NCI-H524 (cell line): ENCODE data around the gene TTC17.
"Not testable (repeated sequence)": the region's sequence is repeated elsewhere in the genome, so short reads cannot be mapped to it uniquely, and the experiment has no call there.

ENCODE experiments used
- DNase-seq, 2 experiments: peaks; one replicate each; lab custom pipeline; 2025; lab: John Stamatoyannopoulos, UW

Gene TTC17

DNA sequence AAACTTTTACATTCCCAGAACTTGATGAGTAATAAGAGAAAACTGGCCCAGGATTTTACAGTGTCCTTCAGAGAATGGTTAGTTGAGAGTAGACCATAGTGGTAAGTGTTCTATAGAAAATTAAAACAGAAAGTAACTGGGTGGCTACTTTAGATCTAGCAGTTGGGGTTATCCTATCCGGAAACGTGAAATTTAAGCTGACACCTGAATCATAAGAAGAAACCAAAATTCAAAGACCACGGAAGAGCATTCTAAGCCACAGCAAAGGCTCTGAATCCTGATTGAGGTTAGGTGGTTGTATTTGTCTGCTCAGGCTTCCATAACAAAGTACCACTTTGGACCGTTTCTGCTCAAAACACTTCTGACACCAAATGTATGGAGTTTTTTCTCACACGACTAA is 34.0 kb downstream of the TTC17 start:
- DNase-seq, result no peak

- no peak for DNase-seq
Measured at GRCh38 chr11:43393765-43394355, 35.1 kb downstream of the TTC17 start.

GRCh38 chr11:43396617-43397016 is 37.9 kb downstream of the TTC17 start:
- DNase-seq, result no peak

DNA sequence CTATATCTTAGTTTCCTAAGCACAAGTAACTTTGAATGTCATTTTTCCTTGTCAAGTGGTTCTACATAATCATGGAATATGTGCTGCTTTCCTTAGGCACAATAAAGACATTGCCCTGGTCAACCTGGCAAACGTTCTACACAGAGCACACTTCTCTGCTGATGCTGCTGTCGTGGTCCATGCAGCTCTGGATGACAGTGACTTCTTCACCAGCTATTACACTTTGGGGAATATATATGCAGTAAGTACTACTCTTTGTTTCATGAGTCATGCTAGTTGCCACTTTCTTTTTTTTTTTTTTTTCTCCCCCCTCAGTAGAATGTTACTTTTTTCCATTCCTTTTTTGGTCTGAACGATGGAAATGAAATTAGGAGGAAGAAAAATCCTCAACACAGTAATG is 38.5 kb downstream of the TTC17 start:
- no peak for DNase-seq

- DNase-seq, result no peak
Measured at GRCh38 chr11:43399983-43400630, 41.4 kb downstream of the TTC17 start.

GRCh38 chr11:43401252-43401651 is 42.5 kb downstream of the TTC17 start:
- no peak for DNase-seq

GRCh38 chr11:43401811-43402210 is 43.1 kb downstream of the TTC17 start:
- DNase-seq, result not testable (repeated sequence)

DNA sequence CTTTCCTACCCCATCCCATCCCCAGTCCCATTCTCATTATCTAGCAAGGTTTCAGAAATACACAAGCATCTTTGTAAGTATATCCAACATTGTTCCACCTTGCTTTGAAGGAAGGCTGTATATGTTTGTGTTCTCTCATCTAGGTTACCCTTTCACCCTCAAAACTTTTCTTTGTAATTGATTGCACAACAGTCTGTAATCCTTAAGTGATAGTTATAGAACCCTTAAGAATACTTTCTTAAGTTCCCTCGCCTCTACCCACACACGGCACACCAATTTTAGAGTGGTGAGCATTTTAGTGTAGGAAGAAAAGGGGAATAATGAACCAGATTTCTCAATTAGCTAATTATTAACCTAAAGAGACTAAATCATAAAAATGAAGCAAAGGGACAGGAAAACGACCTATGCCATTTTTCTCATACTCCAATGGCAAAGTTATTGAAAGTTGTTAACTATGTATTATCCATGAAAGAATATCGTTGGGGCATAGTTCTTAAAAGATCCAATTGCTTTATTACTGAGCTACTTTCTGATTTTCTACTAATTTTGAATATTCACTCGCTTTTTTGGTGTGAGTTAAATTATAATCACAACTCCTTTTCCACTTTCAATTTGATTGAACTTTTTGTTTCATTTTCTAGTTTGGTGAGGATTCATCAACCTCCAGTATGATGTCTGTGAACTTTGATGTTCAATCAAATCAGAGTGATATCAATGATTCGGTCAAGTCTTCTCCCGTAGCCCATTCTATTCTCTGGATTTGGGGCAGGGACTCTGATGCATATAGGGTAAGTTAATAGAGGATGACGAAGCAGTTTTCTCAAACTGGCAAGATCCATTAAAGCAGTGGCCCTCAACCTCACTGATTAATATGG is 44.9 kb downstream of the TTC17 start:
- no peak for DNase-seq

GRCh38 chr11:43404406-43404805 is 45.7 kb downstream of the TTC17 start:
- DNase-seq, result no peak

DNA sequence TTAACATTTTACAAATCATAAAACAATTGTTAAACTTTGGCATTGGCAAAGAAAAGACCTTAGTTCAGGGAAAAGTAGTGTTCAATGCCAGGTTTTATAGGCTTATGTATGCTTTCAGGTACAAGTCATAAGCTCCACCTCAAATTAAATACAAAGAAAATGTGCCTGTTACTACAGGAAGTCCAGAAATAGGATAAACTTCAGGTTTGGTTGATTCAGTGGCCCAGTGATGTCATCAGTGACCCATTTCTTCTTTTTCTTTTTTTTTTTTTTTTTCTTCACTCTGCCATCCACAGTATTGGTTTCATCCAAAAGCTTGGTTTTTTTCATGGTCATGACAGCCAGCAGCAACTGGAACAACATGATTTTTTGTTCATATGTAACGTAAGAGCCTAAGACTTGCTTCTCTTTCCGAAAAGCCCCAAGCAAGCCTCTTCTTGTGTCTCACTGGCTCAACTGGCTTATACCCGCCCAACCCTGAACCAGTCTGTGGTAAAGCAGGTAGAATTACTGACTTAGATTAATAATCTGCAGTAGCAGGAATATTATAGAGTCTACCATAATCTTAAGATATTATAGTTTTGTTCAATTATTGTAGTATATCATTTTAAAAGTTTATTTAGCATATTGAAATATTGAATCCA is 46.2 kb downstream of the TTC17 start:
- no peak for DNase-seq

GRCh38 chr11:43408277-43408676 is 49.6 kb downstream of the TTC17 start:
- DNase-seq, result no peak

DNA sequence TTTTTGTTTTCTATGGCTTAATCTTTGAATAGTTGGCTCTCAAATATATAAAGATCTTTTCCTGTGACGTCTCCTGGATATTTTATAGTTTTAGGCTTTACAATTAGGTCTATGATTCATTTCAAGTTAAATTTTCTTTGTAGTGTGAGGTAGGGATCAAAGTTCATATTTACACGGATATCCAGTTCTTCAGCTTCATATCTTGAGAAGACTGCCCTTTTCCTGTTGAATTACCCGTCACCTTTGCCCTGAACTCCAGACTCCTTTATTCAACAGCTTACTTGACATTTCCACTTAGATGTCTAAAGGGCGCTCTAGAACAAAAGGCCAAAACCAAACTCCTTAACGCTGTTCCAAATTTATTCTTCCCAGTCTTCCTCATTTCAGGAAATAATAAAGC is 51.7 kb downstream of the TTC17 start:
- no peak for DNase-seq

DNA sequence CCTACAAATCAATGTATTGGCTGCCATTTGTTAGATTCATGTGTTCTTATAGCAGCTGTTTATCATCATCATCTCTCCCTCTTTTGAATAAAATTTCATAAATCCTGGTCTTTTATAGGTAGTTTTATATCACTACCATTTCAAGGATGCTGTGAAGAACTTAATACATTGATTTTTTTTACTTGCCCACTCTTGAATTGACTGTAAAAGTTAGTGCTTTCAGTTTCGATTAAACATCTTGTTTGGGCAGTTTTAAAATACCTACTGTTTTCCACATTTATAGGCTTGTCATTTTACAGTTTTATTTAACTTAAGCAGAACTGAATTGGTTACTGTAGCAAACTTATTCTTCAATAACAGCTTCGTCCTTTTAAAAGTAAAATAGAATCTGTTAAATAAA is 59.5 kb downstream of the TTC17 start:
- no peak for DNase-seq

- peak in 1 of 2 experiments; percentile 6 for DNase-seq
Measured at GRCh38 chr11:43419460-43419859, 60.7 kb downstream of the TTC17 start.

DNA sequence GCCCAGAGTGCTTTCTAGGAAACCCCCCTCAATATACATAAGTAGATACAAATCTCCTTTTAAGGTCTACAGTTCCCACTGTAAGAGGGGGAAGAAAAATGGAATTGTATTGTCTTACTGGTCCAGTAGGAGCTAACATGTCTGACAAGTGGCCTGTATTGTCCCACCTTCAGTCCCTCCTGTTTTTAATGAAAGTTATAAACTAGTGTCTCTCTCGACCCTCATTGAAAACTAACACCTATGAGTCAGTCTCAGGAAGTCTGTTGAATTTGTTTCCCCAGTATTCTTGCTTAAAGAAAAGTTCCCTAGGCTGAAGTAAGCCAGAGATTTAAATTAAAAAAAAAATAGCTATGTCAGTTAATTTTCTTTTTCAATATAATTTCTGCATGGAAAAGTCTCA is 69.3 kb downstream of the TTC17 start:
- DNase-seq, result no peak

- DNase-seq, result not testable (repeated sequence)
Measured at GRCh38 chr11:43430916-43431315, 72.2 kb downstream of the TTC17 start.

GRCh38 chr11:43434893-43435292 is 76.2 kb downstream of the TTC17 start:
- no peak for DNase-seq

DNA sequence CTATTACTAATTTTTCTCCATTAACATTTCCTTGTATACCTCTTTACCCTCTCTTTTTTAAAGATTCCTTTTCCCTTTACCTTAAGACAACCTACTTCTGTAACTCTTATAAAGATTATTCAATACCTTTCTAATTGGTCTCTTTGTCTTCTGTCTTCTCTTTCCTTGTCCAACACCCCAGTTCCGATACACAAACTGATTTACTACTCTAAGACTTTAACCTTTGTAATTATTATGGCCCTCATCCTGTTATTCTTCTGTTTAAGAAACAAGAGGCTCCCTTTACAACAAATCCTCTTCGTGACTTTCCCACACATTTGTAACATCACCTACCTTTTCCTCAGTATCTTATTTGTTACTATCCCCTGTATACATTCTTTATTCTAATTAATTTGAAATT is 81.8 kb downstream of the TTC17 start:
- no peak for DNase-seq

DNA sequence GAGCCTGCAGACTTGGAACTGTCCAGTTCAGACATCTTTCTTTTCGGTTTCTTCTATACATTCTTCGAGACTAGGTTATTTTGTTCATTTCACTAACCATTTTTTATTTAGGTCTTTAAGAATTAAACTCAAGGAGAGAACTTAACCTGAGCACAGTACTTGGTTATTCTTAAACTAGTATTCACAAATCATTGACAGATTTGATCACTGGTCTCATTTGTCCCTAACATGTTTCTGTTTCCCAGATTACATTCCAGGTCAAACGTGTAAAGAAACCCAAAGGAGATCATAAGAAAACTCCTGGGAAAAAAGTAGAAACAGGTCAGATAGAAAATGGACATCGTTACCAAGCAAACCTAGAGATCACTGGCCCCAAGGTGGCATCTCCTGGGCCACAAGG is 85.1 kb downstream of the TTC17 start:
- DNase-seq, result no peak

GRCh38 chr11:43447151-43447550 is 88.4 kb downstream of the TTC17 start:
- DNase-seq, result no peak

DNA sequence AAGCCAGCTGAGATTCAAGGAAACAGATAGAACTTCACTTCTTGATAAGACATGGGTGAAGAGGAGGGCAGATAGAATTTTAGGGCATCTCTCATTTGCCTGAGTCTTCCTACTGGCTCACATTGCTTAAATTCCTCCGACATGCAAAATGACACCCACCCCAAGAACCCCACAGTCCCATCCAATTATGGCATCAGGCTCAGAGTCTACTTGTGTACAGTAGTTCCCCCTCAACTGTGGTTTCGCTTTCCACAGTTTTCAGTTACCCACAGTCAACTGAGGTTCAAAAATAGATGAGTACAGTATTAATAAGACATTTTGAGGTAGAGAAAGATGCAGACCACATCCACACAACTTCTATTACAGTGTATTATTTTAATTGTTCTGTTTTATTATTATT is 99.8 kb downstream of the TTC17 start:
- no peak for DNase-seq

GRCh38 chr11:43459246-43459645 is 100.5 kb downstream of the TTC17 start:
- no peak for DNase-seq

DNA sequence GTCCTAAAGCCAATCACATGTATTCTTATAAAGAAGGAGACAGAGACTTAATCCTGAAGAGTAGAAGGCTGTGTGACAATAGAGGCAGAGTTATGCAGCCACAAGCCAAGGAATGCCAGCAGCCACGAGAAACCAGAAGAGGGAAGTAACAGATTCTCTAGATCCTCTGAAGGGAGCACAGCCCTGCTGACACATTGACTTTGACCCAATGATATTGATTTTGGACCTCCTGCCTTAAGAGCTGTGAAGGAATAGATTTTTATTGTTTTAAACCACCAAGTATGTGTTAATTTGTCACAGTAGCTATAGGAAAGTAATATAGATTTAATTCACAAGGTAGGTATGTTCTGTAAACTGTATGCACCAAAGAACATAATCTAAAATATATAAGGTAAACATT is 103.6 kb downstream of the TTC17 start:
- no peak for DNase-seq
